CD8-positive, alpha-beta memory T cell (primary cell): ENCODE results near the gene SLC6A20. TPM values are rescaled to one million over a fixed set of nuclear protein-coding genes. Genes with fewer than 3 reads are reported as not detected.

Experiments
- CTCF ChIA-PET: fragments of 350-600 bp; sonication (Branson Sonifier 250); formaldehyde crosslinking; loops from one replicate; lab custom pipeline; 2021; ENCODE audit warnings: antibody characterized with exemption; lab: Charles Lee
- POLR2A ChIA-PET: fragments of 350-600 bp; sonication (Branson Sonifier 250); formaldehyde crosslinking; loops from one replicate; lab custom pipeline; 2021; ENCODE audit warnings: antibody characterized with exemption; lab: Charles Lee
- DNase-seq, 5 donors: peaks; one replicate each; pipeline versions ENCODE4 v3.0.0 to v3.0.0-alpha.2; 2020 to 2022; ENCODE audit warnings: mixed read lengths in 1 of 5
- H3K27ac ChIP-seq: one replicate; pipeline ENCODE4 v1.7.0; 2013; ENCODE audit warnings: low read depth, mild to moderate bottlenecking, low read length, moderate library complexity
- H3K27me3 ChIP-seq: 2 replicates; pipeline ENCODE4 v1.7.0; 2013; ENCODE audit warnings: low read length, mild to moderate bottlenecking; ENCODE audit not compliant: insufficient read depth, poor library complexity, severe bottlenecking
- H3K36me3 ChIP-seq: 2 replicates; pipeline ENCODE4 v1.7.0; 2013; ENCODE audit warnings: mild to moderate bottlenecking, low read length, moderate library complexity; ENCODE audit not compliant: insufficient read depth
- H3K4me1 ChIP-seq: 2 replicates; pipeline ENCODE4 v1.7.0; 2013; ENCODE audit warnings: mild to moderate bottlenecking, low read length, moderate library complexity; ENCODE audit not compliant: insufficient read depth
- H3K4me3 ChIP-seq: 2 replicates; pipeline ENCODE4 v1.7.0; 2013; ENCODE audit warnings: mild to moderate bottlenecking, low read length
- H3K9me3 ChIP-seq: 2 replicates; pipeline ENCODE4 v1.7.0; 2013; ENCODE audit warnings: mild to moderate bottlenecking, low read length
- H3K27ac Mint-ChIP-seq, 8 donors: one replicate each; pipeline ENCODE4 v1.8.0; 2020 to 2021; ENCODE audit warnings: mixed read lengths in 8 of 8, mild to moderate bottlenecking in 6 of 8, inconsistent platforms in 3 of 8, moderate library complexity in 3 of 8
- H3K27me3 Mint-ChIP-seq, 2 donors: one replicate each; pipeline ENCODE4 v1.8.0; 2020 to 2021; ENCODE audit warnings: mixed read lengths in 2 of 2, mild to moderate bottlenecking in 1 of 2, moderate library complexity in 1 of 2
- H3K36me3 Mint-ChIP-seq, 3 donors: one replicate each; pipeline ENCODE4 v1.8.0; 2020 to 2021; ENCODE audit warnings: mixed read lengths in 3 of 3, inconsistent platforms in 1 of 3, mild to moderate bottlenecking in 1 of 3
- H3K4me1 Mint-ChIP-seq, 3 donors: one replicate each; pipeline ENCODE4 v1.8.0; 2020 to 2021; ENCODE audit warnings: mixed read lengths in 3 of 3, inconsistent platforms in 1 of 3, mild to moderate bottlenecking in 1 of 3
- H3K4me3 Mint-ChIP-seq, 7 donors: one replicate each; pipeline ENCODE4 v1.8.0; 2020 to 2021; ENCODE audit warnings: mixed read lengths in 7 of 7, mild to moderate bottlenecking in 6 of 7, moderate library complexity in 4 of 7, inconsistent platforms in 2 of 7
- H3K9me3 Mint-ChIP-seq, 5 donors: one replicate each; pipeline ENCODE4 v1.8.0; 2020 to 2022; ENCODE audit warnings: mixed read lengths in 5 of 5, mild to moderate bottlenecking in 3 of 5, moderate library complexity in 2 of 5, inconsistent platforms in 1 of 5
- polyA plus RNA-seq: library from polyadenylated mRNA; unstranded; fragments of 300-500 nt; fragmentation: Illumina TruSeq; gene quantifications from one replicate; pipeline ENCODE4 v1.2.3, GENCODE V29; 2021
- total RNA-seq, 2 experiments: library from RNA; stranded (reverse); gene quantifications; one replicate each; pipeline ENCODE4 v1.2.3, GENCODE V29; 2021

SLC6A20 gene
- total and polyA plus RNA-seq, 3 experiments from 2014 or later = not detected

- Histone ChIP-seq H3K4me3 (no peak overlapping the region), H3K36me3 (peaks cover 11% of the 10 kb centered on the region), H3K27ac (no peak overlapping the region), H3K27me3 (no peaks in the 10 kb centered on the region), H3K4me1 (no peaks in the 10 kb centered on the region), H3K9me3 (no peaks in the 10 kb centered on the region)
- CTCF ChIA-PET = interaction anchor here (0.9 to 1.6 kb wide), 3 partner anchors 27 to 97 kb away, joined by 3 to 4 read pairs (median 3); no protein-coding TSS in a partner anchor
- H3K36me3 Mint-ChIP-seq = peaks cover 13 to 72% (median 33%) of the 10 kb centered on the region in 3 donors
- H3K4me3 Mint-ChIP-seq = no peak overlapping the region
- no peak for DNase-seq
- H3K27ac Mint-ChIP-seq = no peak overlapping the region
- no peaks in the 10 kb centered on the region for H3K4me1 Mint-ChIP-seq
- H3K27me3 Mint-ChIP-seq = no peaks in the 10 kb centered on the region
- POLR2A ChIA-PET = no interaction called here
- H3K9me3 Mint-ChIP-seq = no peaks in the 10 kb centered on the region
Measured at GRCh38 chr3:45832699-45833098, 36.4 kb upstream of the SLC6A20 start.

DNA sequence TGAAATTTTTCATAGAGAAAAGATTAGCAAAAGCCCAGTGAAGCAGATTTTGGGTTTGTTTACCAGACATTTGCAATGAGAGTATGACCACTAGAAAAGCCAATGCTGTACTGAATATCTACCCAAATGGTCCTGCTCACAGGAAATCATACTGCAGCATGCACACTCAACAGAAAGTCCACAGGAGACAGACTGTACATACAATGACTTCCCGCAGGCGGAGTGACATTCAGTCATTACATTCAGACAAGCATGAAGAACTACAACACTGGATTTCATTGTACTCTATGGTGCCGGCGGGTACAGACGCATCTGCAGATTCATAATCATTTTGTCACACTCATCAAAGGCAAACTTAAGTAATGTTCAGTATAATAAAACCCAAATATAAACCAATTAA, 33.8 kb upstream of the SLC6A20 start:
- Histone ChIP-seq H3K9me3 (no peaks in the 10 kb centered on the region), H3K4me3 (no peak overlapping the region), H3K27me3 (no peaks in the 10 kb centered on the region), H3K4me1 (no peaks in the 10 kb centered on the region), H3K27ac (no peak overlapping the region), H3K36me3 (peaks cover 11% of the 10 kb centered on the region)
- Mint-ChIP-seq H3K9me3 (no peaks in the 10 kb centered on the region), H3K36me3 (peaks cover 7 to 71% (median 28%) of the 10 kb centered on the region in 3 donors), H3K4me1 (peaks cover 0 to 6% (median 0%) of the 10 kb centered on the region in 3 donors), H3K4me3 (no peak overlapping the region), H3K27me3 (no peaks in the 10 kb centered on the region), H3K27ac (no peak overlapping the region)
- CTCF ChIA-PET = interaction anchor here (1.2 kb wide), 1 partner anchor 12 kb away, joined by 3 read pairs; the partner anchor contains the start of gene LZTFL1
- DNase-seq = no peak
- POLR2A ChIA-PET = interaction anchor here (0.7 kb wide), 1 partner anchor 235 kb away, joined by 11 read pairs; no protein-coding TSS in a partner anchor

GRCh38 chr3:45826908-45827307, 30.6 kb upstream of the SLC6A20 start:
- CTCF ChIA-PET = no interaction called here
- no peak overlapping the region for H3K27ac Mint-ChIP-seq
- Histone ChIP-seq H3K9me3 (no peaks in the 10 kb centered on the region), H3K27ac (no peak overlapping the region), H3K27me3 (no peaks in the 10 kb centered on the region), H3K4me3 (no peak overlapping the region), H3K36me3 (no peaks in the 10 kb centered on the region), H3K4me1 (no peaks in the 10 kb centered on the region)
- POLR2A ChIA-PET = no interaction called here
- peaks cover 10 to 71% (median 36%) of the 10 kb centered on the region in 3 donors for H3K36me3 Mint-ChIP-seq
- no peak overlapping the region for H3K4me3 Mint-ChIP-seq
- no peaks in the 10 kb centered on the region for H3K27me3 Mint-ChIP-seq
- DNase-seq = no peak
- peaks cover 0 to 6% (median 0%) of the 10 kb centered on the region in 3 donors for H3K4me1 Mint-ChIP-seq
- no peaks in the 10 kb centered on the region for H3K9me3 Mint-ChIP-seq

- POLR2A ChIA-PET = interaction anchor here (0.6 kb wide), 1 partner anchor 52 kb away, joined by 3 read pairs; no protein-coding TSS in a partner anchor
- H3K27me3 Mint-ChIP-seq = no peaks in the 10 kb centered on the region
- H3K27ac Mint-ChIP-seq = no peak overlapping the region
- no peaks in the 10 kb centered on the region for H3K9me3 Mint-ChIP-seq
- Histone ChIP-seq H3K27ac (no peak overlapping the region), H3K9me3 (no peaks in the 10 kb centered on the region), H3K27me3 (no peaks in the 10 kb centered on the region), H3K36me3 (no peaks in the 10 kb centered on the region), H3K4me3 (no peak overlapping the region), H3K4me1 (no peaks in the 10 kb centered on the region)
- CTCF ChIA-PET = no interaction called here
- H3K4me3 Mint-ChIP-seq = no peak overlapping the region
- H3K4me1 Mint-ChIP-seq = peaks cover 0 to 6% (median 0%) of the 10 kb centered on the region in 3 donors
- no peak for DNase-seq
- H3K36me3 Mint-ChIP-seq = peaks cover 10 to 70% (median 36%) of the 10 kb centered on the region in 3 donors
Measured at GRCh38 chr3:45826321-45826720, 30.0 kb upstream of the SLC6A20 start.

DNA sequence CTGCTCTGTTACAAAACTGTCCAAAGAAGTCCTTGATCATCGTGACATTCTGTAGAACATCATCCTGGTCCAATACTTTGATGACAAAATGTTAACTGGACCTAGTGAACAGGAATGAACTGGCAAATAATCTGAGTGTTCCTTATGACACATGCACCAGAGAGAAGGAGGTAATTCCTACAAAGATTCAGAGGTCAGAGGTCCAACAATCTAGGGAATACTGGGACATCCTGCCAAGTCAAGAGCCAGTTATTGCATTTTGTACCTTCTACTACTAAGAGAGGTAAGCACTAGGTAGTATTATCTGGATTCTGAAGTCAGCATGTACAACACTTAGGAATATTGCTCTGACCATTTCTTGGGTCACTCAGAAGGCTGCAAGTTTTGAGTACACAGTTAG, 24.8 kb upstream of the SLC6A20 start:
- Histone ChIP-seq H3K36me3 (no peaks in the 10 kb centered on the region), H3K27ac (no peak overlapping the region), H3K27me3 (no peaks in the 10 kb centered on the region), H3K9me3 (no peaks in the 10 kb centered on the region), H3K4me1 (no peaks in the 10 kb centered on the region), H3K4me3 (no peak overlapping the region)
- Mint-ChIP-seq H3K27ac (no peak overlapping the region), H3K9me3 (peaks cover 0 to 4% (median 0%) of the 10 kb centered on the region in 5 donors), H3K4me1 (peaks cover 0 to 4% (median 0%) of the 10 kb centered on the region in 3 donors), H3K36me3 (peaks cover 13 to 41% (median 26%) of the 10 kb centered on the region in 3 donors), H3K27me3 (no peaks in the 10 kb centered on the region), H3K4me3 (no peak overlapping the region)
- POLR2A ChIA-PET = no interaction called here
- CTCF ChIA-PET = no interaction called here
- no peak for DNase-seq

DNA sequence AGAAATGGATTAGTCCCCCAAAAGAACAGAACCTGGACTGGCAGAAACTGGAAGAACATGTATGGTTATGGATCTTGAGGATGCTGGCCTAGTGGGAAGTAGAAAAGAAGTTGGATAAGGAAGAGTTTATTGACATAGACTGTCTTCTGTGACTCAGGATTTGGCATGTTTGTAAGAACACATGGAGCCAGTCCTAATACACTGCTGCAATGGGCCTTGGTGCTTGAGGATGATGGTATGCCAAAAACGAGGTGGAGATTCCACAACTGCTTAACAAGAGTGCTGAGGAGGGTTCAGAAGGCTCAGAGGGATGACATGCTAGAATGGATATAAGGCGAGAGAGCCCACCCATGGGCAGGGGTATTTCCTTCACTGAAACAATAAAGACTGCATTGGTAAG, 23.2 kb upstream of the SLC6A20 start:
- peaks cover 0 to 4% (median 0%) of the 10 kb centered on the region in 3 donors for H3K4me1 Mint-ChIP-seq

DNA sequence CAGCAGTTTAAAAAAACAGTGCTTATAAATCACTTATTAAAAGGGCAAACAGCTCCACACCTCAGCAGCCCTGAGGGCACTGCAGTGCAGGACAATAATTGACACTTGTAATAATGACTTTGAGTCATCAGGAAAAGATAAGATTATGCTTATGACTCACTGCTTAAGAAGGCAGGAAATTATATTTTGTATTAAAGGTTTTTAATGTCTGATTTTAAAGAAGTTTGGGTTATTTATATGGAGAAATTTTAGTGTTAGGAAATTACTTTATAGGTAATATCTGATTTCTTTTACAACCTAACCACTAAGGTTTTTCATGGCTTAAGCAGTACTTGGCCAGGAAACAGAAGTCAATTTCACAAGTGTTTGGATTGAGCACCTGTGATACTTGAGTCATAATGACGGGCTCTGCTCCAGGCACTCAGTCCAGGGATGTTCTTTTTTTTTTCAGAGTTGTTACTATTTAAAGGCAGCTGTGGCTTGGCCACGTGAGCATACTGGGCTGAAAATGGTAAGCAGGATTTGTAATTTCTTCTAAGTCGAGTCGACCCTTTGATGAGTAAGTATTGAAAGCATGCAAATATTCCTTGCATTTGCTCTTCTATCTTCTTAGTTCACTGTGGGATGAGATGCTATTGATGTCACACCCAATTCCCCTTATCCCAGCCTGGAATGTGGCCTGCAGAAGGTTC, 21.6 kb upstream of the SLC6A20 start:
- H3K4me3 Mint-ChIP-seq = no peak overlapping the region
- H3K36me3 Mint-ChIP-seq = peaks cover 13 to 22% (median 21%) of the 10 kb centered on the region in 3 donors
- Histone ChIP-seq H3K4me3 (no peak overlapping the region), H3K9me3 (no peaks in the 10 kb centered on the region), H3K4me1 (no peaks in the 10 kb centered on the region), H3K36me3 (no peaks in the 10 kb centered on the region), H3K27ac (no peak overlapping the region), H3K27me3 (no peaks in the 10 kb centered on the region)
- CTCF ChIA-PET = no interaction called here
- DNase-seq = no peak
- H3K9me3 Mint-ChIP-seq = peaks cover 0 to 4% (median 0%) of the 10 kb centered on the region in 5 donors
- H3K27me3 Mint-ChIP-seq = no peaks in the 10 kb centered on the region
- no peak overlapping the region for H3K27ac Mint-ChIP-seq
- POLR2A ChIA-PET = no interaction called here
- H3K4me1 Mint-ChIP-seq = peaks cover 0 to 4% (median 0%) of the 10 kb centered on the region in 3 donors

More for the DNA sequence above, 23.2 kb upstream of the SLC6A20 start:
- DNase-seq = no peak
- no peaks in the 10 kb centered on the region for H3K36me3 ChIP-seq
- H3K4me3 ChIP-seq = no peak overlapping the region
- H3K9me3 ChIP-seq = no peaks in the 10 kb centered on the region
- ChIA-PET CTCF (no interaction called here), POLR2A (no interaction called here)
- no peak overlapping the region for H3K4me3 Mint-ChIP-seq
- no peak overlapping the region for H3K27ac Mint-ChIP-seq
- H3K27ac ChIP-seq = no peak overlapping the region
- H3K27me3 ChIP-seq = no peaks in the 10 kb centered on the region
- no peaks in the 10 kb centered on the region for H3K27me3 Mint-ChIP-seq
- H3K36me3 Mint-ChIP-seq = peaks cover 13 to 32% (median 22%) of the 10 kb centered on the region in 3 donors
- no peaks in the 10 kb centered on the region for H3K4me1 ChIP-seq
- H3K9me3 Mint-ChIP-seq = peaks cover 0 to 4% (median 0%) of the 10 kb centered on the region in 5 donors

GRCh38 chr3:45816544-45816943, 20.2 kb upstream of the SLC6A20 start:
- peaks cover 8 to 16% (median 15%) of the 10 kb centered on the region in 3 donors for H3K36me3 Mint-ChIP-seq
- no peak overlapping the region for H3K27ac ChIP-seq
- H3K27me3 Mint-ChIP-seq = peaks cover 0 to under 1% of the 10 kb centered on the region in 2 donors
- H3K4me3 ChIP-seq = no peak overlapping the region
- no peaks in the 10 kb centered on the region for H3K4me1 ChIP-seq
- no peaks in the 10 kb centered on the region for H3K9me3 ChIP-seq
- no peak for DNase-seq
- CTCF ChIA-PET = interaction anchor here (0.6 kb wide), 1 partner anchor 139 kb away, joined by 4 read pairs; no protein-coding TSS in a partner anchor
- no peaks in the 10 kb centered on the region for H3K36me3 ChIP-seq
- peaks cover 0 to 4% (median 0%) of the 10 kb centered on the region in 5 donors for H3K9me3 Mint-ChIP-seq
- H3K4me3 Mint-ChIP-seq = no peak overlapping the region
- POLR2A ChIA-PET = no interaction called here
- H3K27ac Mint-ChIP-seq = no peak overlapping the region
- H3K4me1 Mint-ChIP-seq = peaks cover 0 to 4% (median 0%) of the 10 kb centered on the region in 3 donors
- no peaks in the 10 kb centered on the region for H3K27me3 ChIP-seq
